Mononuclear cell (primary cell): ENCODE data around the gene ATP6V0D1. TPM values are rescaled to one million over a fixed set of nuclear protein-coding genes. Genes with fewer than 3 reads are reported as not detected.

Experiments used
- H3K27me3 ChIP-seq: 2 replicates; pipeline ENCODE4 v1.6.0; 2011; ENCODE audit warnings: low read length, control low read depth; ENCODE audit not compliant: insufficient read depth
- H3K4me1 ChIP-seq: 2 replicates; pipeline ENCODE4 v1.5.1; 2011; ENCODE audit warnings: mild to moderate bottlenecking, low read length, control low read depth; ENCODE audit not compliant: insufficient read depth
- H3K4me3 ChIP-seq: 2 replicates; pipeline ENCODE4 v1.5.1; 2011; ENCODE audit warnings: mild to moderate bottlenecking, low read length, moderate library complexity
- H3K9me3 ChIP-seq: 2 replicates; pipeline ENCODE4 v1.5.1; 2011; ENCODE audit warnings: low read depth, mild to moderate bottlenecking, control low read depth, low read length
- total RNA-seq: library from RNA; depleted of rRNA; stranded (reverse); fragments of >200 nt; gene quantifications from one replicate; pipeline ENCODE4 v1.2.3, GENCODE V29; 2012

ATP6V0D1 gene
- total RNA-seq, 1 donor, result 113 TPM

- Histone ChIP-seq H3K27me3 (no peaks in the 10 kb centered on the region), H3K4me1 (peaks cover 85% of the 10 kb centered on the region), H3K9me3 (no peaks in the 10 kb centered on the region), H3K4me3 (peak overlapping the region; percentile 99)
Observed at GRCh38 chr16:67482233-67482924, 1.4 kb upstream of the ATP6V0D1 start.

- Histone ChIP-seq H3K4me1 (peaks cover 81% of the 10 kb centered on the region), H3K9me3 (no peaks in the 10 kb centered on the region), H3K27me3 (no peaks in the 10 kb centered on the region), H3K4me3 (peak overlapping the region; percentile 99)
Observed at GRCh38 chr16:67481561-67482232, 740 bp upstream of the ATP6V0D1 start.

- Histone ChIP-seq H3K4me1 (peaks cover 78% of the 10 kb centered on the region), H3K27me3 (no peaks in the 10 kb centered on the region), H3K4me3 (no peak overlapping the region)
Observed at GRCh38 chr16:67477960-67478554, 2.9 kb downstream of the ATP6V0D1 start.

GRCh38 chr16:67474551-67475455 lies 6.2 kb downstream of the ATP6V0D1 start:
- H3K27me3 ChIP-seq, result no peaks in the 10 kb centered on the region
- H3K4me1 ChIP-seq, result peaks cover 80% of the 10 kb centered on the region
- H3K4me3 ChIP-seq, result no peak overlapping the region
- no peaks in the 10 kb centered on the region for H3K9me3 ChIP-seq

More at GRCh38 chr16:67477960-67478554, 2.9 kb downstream of the ATP6V0D1 start:
- no peaks in the 10 kb centered on the region for H3K9me3 ChIP-seq

- no peaks in the 10 kb centered on the region for H3K9me3 ChIP-seq
- no peak overlapping the region for H3K4me3 ChIP-seq
- H3K27me3 ChIP-seq, result no peaks in the 10 kb centered on the region
- peaks cover 74% of the 10 kb centered on the region for H3K4me1 ChIP-seq
Observed at GRCh38 chr16:67471758-67472384, 9.1 kb downstream of the ATP6V0D1 start.

GRCh38 chr16:67470359-67470758 lies 10.6 kb downstream of the ATP6V0D1 start:
- Histone ChIP-seq H3K4me1 (peaks cover 71% of the 10 kb centered on the region), H3K27me3 (no peaks in the 10 kb centered on the region), H3K9me3 (no peaks in the 10 kb centered on the region), H3K4me3 (no peak overlapping the region)

- Histone ChIP-seq H3K4me1 (peaks cover 55% of the 10 kb centered on the region), H3K9me3 (no peaks in the 10 kb centered on the region), H3K4me3 (no peak overlapping the region), H3K27me3 (no peaks in the 10 kb centered on the region)
Observed at GRCh38 chr16:67468731-67469130, 12.2 kb downstream of the ATP6V0D1 start.

- H3K27me3 ChIP-seq, result no peaks in the 10 kb centered on the region
Observed at GRCh38 chr16:67466581-67466980, 14.4 kb downstream of the ATP6V0D1 start.

GRCh38 chr16:67464565-67464964 lies 16.4 kb downstream of the ATP6V0D1 start:
- Histone ChIP-seq H3K27me3 (no peaks in the 10 kb centered on the region), H3K9me3 (no peaks in the 10 kb centered on the region), H3K4me1 (peaks cover 32% of the 10 kb centered on the region), H3K4me3 (no peak overlapping the region)

More at GRCh38 chr16:67466581-67466980, 14.4 kb downstream of the ATP6V0D1 start:
- H3K9me3 ChIP-seq, result no peaks in the 10 kb centered on the region
- H3K4me3 ChIP-seq, result no peak overlapping the region
- peaks cover 36% of the 10 kb centered on the region for H3K4me1 ChIP-seq

- H3K9me3 ChIP-seq, result no peaks in the 10 kb centered on the region
- no peak overlapping the region for H3K4me3 ChIP-seq
- H3K27me3 ChIP-seq, result no peaks in the 10 kb centered on the region
- peaks cover 28% of the 10 kb centered on the region for H3K4me1 ChIP-seq
Observed at GRCh38 chr16:67463691-67464090, 17.3 kb downstream of the ATP6V0D1 start.

GRCh38 chr16:67463059-67463458 lies 17.9 kb downstream of the ATP6V0D1 start:
- Histone ChIP-seq H3K9me3 (no peaks in the 10 kb centered on the region), H3K4me1 (peaks cover 21% of the 10 kb centered on the region), H3K27me3 (no peaks in the 10 kb centered on the region), H3K4me3 (no peak overlapping the region)

GRCh38 chr16:67462279-67462655 lies 18.7 kb downstream of the ATP6V0D1 start:
- H3K4me3 ChIP-seq, result no peak overlapping the region
- H3K4me1 ChIP-seq, result peaks cover 21% of the 10 kb centered on the region
- no peaks in the 10 kb centered on the region for H3K9me3 ChIP-seq
- H3K27me3 ChIP-seq, result no peaks in the 10 kb centered on the region

GRCh38 chr16:67461600-67462278 lies 19.2 kb downstream of the ATP6V0D1 start:
- Histone ChIP-seq H3K4me3 (no peak overlapping the region), H3K9me3 (no peaks in the 10 kb centered on the region), H3K4me1 (peaks cover 21% of the 10 kb centered on the region), H3K27me3 (no peaks in the 10 kb centered on the region)

- no peaks in the 10 kb centered on the region for H3K9me3 ChIP-seq
- no peak overlapping the region for H3K4me3 ChIP-seq
- H3K27me3 ChIP-seq, result no peaks in the 10 kb centered on the region
- peaks cover 18% of the 10 kb centered on the region for H3K4me1 ChIP-seq
Observed at GRCh38 chr16:67460961-67461360, 20.0 kb downstream of the ATP6V0D1 start.
